OCI-LY7 (cell line): ENCODE measurements around the gene ADNP2. TPM values are rescaled to one million over a fixed set of nuclear protein-coding genes. Genes with fewer than 3 reads are reported as not detected.

Experiments used
- BruUV-seq: library from RNA; stranded (reverse); fragments of 400-500 nt; replicated peaks from 2 replicates; lab custom pipeline; 2021; lab: Mats Ljungman, UMichigan
- CTCF ChIA-PET: fragments of 300-600 bp; sonication (Branson Sonifier 250); formaldehyde crosslinking; loops from one replicate; lab custom pipeline; 2022; ENCODE audit warnings: antibody characterized with exemption; ENCODE audit not compliant: unreplicated experiment; lab: Charles Lee
- POLR2A ChIA-PET: fragments of 300-600 bp; sonication (Branson Sonifier 250); formaldehyde crosslinking; loops from one replicate; lab custom pipeline; 2022; ENCODE audit warnings: antibody characterized with exemption; lab: Charles Lee
- DNase-seq: peaks from one replicate; pipeline ENCODE4 v3.0.0-alpha.2; 2015; ENCODE audit warnings: low spot score
- H2AFZ ChIP-seq: fragments of 200-600 bp; sonication (generic), shearing (Covaris generic); 2 replicates; pipeline ENCODE4 v1.6.1; 2014; ENCODE audit warnings: mild to moderate bottlenecking, antibody characterized with exemption, low read length, moderate library complexity
- H3K27ac ChIP-seq: fragments of 200-600 bp; sonication (generic); 2 replicates; pipeline ENCODE4 v1.5.1; 2014; ENCODE audit warnings: mixed run types, low read depth, mild to moderate bottlenecking, moderate library complexity, low read length, inconsistent platforms; ENCODE audit not compliant: poor library complexity, severe bottlenecking
- H3K36me3 ChIP-seq: fragments of 200-600 bp; sonication (generic); 2 replicates; pipeline ENCODE4 v1.6.1; 2014; ENCODE audit warnings: mild to moderate bottlenecking, antibody characterized with exemption, low read length, moderate library complexity, mixed read lengths; ENCODE audit not compliant: insufficient read depth
- H3K4me1 ChIP-seq: fragments of 200-600 bp; sonication (generic); 2 replicates; pipeline ENCODE4 v1.5.1; 2014; ENCODE audit warnings: mild to moderate bottlenecking, low read length; ENCODE audit not compliant: insufficient read depth, poor library complexity, severe bottlenecking
- H3K4me2 ChIP-seq: fragments of 200-600 bp; sonication (generic); 2 replicates; pipeline ENCODE4 v1.6.1; 2014; ENCODE audit warnings: mild to moderate bottlenecking, low read length
- H3K4me3 ChIP-seq: fragments of 200-600 bp; sonication (generic); 2 replicates; pipeline ENCODE4 v1.5.1; 2014; ENCODE audit warnings: mild to moderate bottlenecking, low read depth, low read length; ENCODE audit not compliant: poor library complexity, severe bottlenecking
- H3K79me2 ChIP-seq: fragments of 200-600 bp; sonication (generic); 2 replicates; pipeline ENCODE4 v1.6.1; 2016; ENCODE audit warnings: low read depth, mild to moderate bottlenecking, low read length, moderate library complexity, mixed read lengths; ENCODE audit not compliant: insufficient read depth
- H3K9me2 ChIP-seq: fragments of 200-600 bp; sonication (generic); 2 replicates; pipeline ENCODE4 v1.6.1; 2016; ENCODE audit warnings: mild to moderate bottlenecking, low read length, mixed read lengths; ENCODE audit not compliant: insufficient read depth
- H3K9me3 ChIP-seq: fragments of 200-600 bp; sonication (generic); 2 replicates; pipeline ENCODE4 v1.6.1; 2014; ENCODE audit warnings: mild to moderate bottlenecking, mixed run types, low read length, mixed read lengths
- H4K20me1 ChIP-seq: fragments of 200-600 bp; sonication (generic); 2 replicates; pipeline ENCODE4 v1.6.1; 2014; ENCODE audit warnings: mild to moderate bottlenecking, antibody characterized with exemption, low read length, moderate library complexity, mixed read lengths; ENCODE audit not compliant: insufficient read depth
- EZH2phosphoT487 ChIP-seq: fragments of 200-600 bp; sonication (generic); IDR thresholded peaks from 2 replicates; pipeline ENCODE4 v1.6.1; 2018; ENCODE audit warnings: low read depth, borderline replicate concordance, mild to moderate bottlenecking, mixed run types, antibody characterized with exemption, low read length, moderate library complexity, mixed read lengths
- intact Hi-C: fragments of 100-400 bp; cut with micrococcal nuclease; formaldehyde crosslinking; loops from one replicate; pipeline ENCODE4 v1.10.0; 2022; ENCODE audit not compliant: unreplicated experiment
- total RNA-seq, 2 experiments: library from RNA; depleted of rRNA in 1 of 2; stranded (reverse); fragments of >200 nt in 1 of 2; shearing (Covaris generic) in 1 of 2; gene quantifications; 2 replicates each; pipeline ENCODE4 v1.2.3, GENCODE V29; 2014 to 2022
- TF ChIP-seq, protein P1 (sequence below): fragments of 200-600 bp; sonication (generic); conservative IDR thresholded peaks from 2 replicates; pipeline ENCODE4 v1.5.1; 2014; ENCODE audit warnings: mild to moderate bottlenecking, antibody characterized with exemption, low read length, moderate library complexity, mixed read lengths

ADNP2 gene
- total RNA-seq, 2 experiments from 2014 or later, result 14.0 to 14.9 TPM

DNA sequence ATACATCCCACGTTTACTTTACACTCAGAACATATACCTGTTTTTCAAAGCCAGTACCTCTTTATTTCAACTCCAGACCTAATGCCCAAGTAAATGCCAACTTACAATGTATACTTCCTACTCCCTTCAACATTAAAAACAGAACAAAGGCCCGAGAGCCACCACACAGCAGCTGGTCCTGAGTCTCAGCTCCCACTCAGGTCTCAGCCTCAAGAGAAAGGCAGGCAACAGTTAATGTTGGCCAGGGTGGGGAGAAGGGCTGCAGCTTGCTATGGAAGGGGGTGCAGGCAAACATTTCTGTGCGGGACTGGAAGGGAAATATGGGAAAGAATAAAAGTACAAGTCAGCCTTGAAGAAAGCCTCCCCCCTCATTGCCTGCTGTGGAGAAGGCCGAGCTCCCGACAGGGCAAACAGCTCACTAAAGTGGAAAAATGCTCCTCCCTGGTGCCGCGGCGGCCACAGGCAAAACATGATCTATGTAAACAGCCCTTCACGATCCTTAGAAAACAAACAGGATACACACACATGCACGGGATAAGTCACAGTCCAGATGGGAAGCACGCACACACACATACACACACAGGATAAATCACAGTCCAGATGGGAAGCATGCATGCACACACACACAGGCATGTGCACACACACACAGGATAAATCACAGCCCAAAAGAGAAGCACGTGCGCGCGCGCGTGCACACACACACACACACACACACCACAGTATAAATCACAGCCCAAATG, 67.4 kb downstream of the ADNP2 start:
- Histone ChIP-seq H3K9me2 (no peaks in the 10 kb centered on the region), H3K36me3 (no peaks in the 10 kb centered on the region), H3K4me1 (no peaks in the 10 kb centered on the region), H3K79me2 (no peaks in the 10 kb centered on the region), H2AFZ (no peak overlapping the region), H3K4me2 (no peak overlapping the region), H3K9me3 (no peaks in the 10 kb centered on the region), H3K27ac (no peak overlapping the region), H4K20me1 (no peaks in the 10 kb centered on the region), H3K4me3 (no peak overlapping the region)
- DNase-seq, result no peak
- ChIA-PET CTCF (no interaction called here), POLR2A (no interaction called here)
- TF ChIP-seq, protein P1, sequence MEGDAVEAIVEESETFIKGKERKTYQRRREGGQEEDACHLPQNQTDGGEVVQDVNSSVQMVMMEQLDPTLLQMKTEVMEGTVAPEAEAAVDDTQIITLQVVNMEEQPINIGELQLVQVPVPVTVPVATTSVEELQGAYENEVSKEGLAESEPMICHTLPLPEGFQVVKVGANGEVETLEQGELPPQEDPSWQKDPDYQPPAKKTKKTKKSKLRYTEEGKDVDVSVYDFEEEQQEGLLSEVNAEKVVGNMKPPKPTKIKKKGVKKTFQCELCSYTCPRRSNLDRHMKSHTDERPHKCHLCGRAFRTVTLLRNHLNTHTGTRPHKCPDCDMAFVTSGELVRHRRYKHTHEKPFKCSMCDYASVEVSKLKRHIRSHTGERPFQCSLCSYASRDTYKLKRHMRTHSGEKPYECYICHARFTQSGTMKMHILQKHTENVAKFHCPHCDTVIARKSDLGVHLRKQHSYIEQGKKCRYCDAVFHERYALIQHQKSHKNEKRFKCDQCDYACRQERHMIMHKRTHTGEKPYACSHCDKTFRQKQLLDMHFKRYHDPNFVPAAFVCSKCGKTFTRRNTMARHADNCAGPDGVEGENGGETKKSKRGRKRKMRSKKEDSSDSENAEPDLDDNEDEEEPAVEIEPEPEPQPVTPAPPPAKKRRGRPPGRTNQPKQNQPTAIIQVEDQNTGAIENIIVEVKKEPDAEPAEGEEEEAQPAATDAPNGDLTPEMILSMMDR, result no peak
- TF ChIP-seq EZH2phosphoT487, result no peak
- intact Hi-C loops, result no loop called here
- BruUV-seq, result no TSS peak

DNA sequence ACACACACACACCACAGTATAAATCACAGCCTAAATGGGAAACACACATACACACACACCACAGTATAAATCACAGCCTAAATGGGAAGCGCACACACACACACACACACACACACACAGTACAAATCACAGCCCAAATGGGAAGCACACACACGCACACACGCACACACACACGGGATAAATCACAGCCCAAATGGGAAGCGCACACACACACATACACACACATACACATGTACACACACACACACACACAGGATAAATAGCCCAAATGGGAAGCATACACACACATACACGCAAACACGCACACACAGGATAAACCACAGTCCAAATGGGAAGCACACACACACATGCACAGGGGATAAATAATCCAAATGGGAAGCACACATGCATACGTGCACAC, 68.1 kb downstream of the ADNP2 start:
- no TSS peak for BruUV-seq
- CTCF ChIA-PET, result no interaction called here
- no peak for DNase-seq

More for the DNA sequence above, 68.1 kb downstream of the ADNP2 start:
- Histone ChIP-seq H3K79me2 (no peaks in the 10 kb centered on the region), H3K36me3 (no peaks in the 10 kb centered on the region), H3K9me3 (no peaks in the 10 kb centered on the region), H4K20me1 (no peaks in the 10 kb centered on the region), H3K4me1 (no peaks in the 10 kb centered on the region), H3K27ac (no peak overlapping the region), H2AFZ (no peak overlapping the region), H3K4me2 (no peak overlapping the region), H3K9me2 (no peaks in the 10 kb centered on the region), H3K4me3 (no peak overlapping the region)
- POLR2A ChIA-PET, result no interaction called here
- intact Hi-C loops, result no loop called here
- TF ChIP-seq EZH2phosphoT487, result no peak
- TF ChIP-seq, protein P1, result no peak
